HEK293 (cell line): ENCODE measurements around the gene DAAM1.

ENCODE experiments used
- BCL6B ChIP-seq: fragments of 450-650 bp; formaldehyde crosslinking; IDR thresholded peaks from 2 replicates; pipeline ENCODE4 v1.5.1; 2017; ENCODE audit warnings: missing biosample characterization, missing genetic modification characterization
- HOXD13 ChIP-seq: sonication (generic); formaldehyde crosslinking; IDR thresholded peaks from 2 replicates; pipeline ENCODE4 v1.8.0; 2022; ENCODE audit warnings: missing genetic modification reagents, borderline replicate concordance
- IKZF3 ChIP-seq: fragments of 450-650 bp; IDR thresholded peaks from 2 replicates; pipeline ENCODE4 v1.5.0; 2018; ENCODE audit warnings: missing biosample characterization, mild to moderate bottlenecking, missing genetic modification characterization, moderate library complexity
- KLF1 ChIP-seq: fragments of 450-650 bp; formaldehyde crosslinking; IDR thresholded peaks from 2 replicates; pipeline ENCODE4 v1.5.1; 2016; ENCODE audit warnings: missing biosample characterization, missing genetic modification characterization
- KLF10 ChIP-seq: fragments of 450-650 bp; IDR thresholded peaks from 2 replicates; pipeline ENCODE4 v1.5.1; 2018; ENCODE audit warnings: missing biosample characterization, mild to moderate bottlenecking, missing genetic modification characterization
- KLF16 ChIP-seq: fragments of 450-650 bp; formaldehyde crosslinking; IDR thresholded peaks from 2 replicates; pipeline ENCODE4 v1.5.1; 2017; ENCODE audit warnings: missing biosample characterization, missing genetic modification characterization
- KLF7 ChIP-seq: fragments of 450-650 bp; formaldehyde crosslinking; IDR thresholded peaks from 2 replicates; pipeline ENCODE4 v1.5.1; 2016; ENCODE audit warnings: missing biosample characterization, missing genetic modification characterization, borderline replicate concordance
- MZF1 ChIP-seq: fragments of 450-650 bp; formaldehyde crosslinking; IDR thresholded peaks from 2 replicates; pipeline ENCODE4 v1.5.1; 2017; ENCODE audit warnings: missing biosample characterization, missing genetic modification characterization, borderline replicate concordance
- PRDM1 ChIP-seq: fragments of 450-650 bp; formaldehyde crosslinking; IDR thresholded peaks from 2 replicates; pipeline ENCODE4; 2016; ENCODE audit warnings: missing biosample characterization, missing genetic modification characterization
- REPIN1 ChIP-seq: fragments of 450-650 bp; formaldehyde crosslinking; IDR thresholded peaks from 2 replicates; pipeline ENCODE4 v1.5.1; 2017; ENCODE audit warnings: missing biosample characterization, missing genetic modification characterization, low read depth
- REST ChIP-seq: fragments of 450-650 bp; formaldehyde crosslinking; IDR thresholded peaks from 2 replicates; pipeline ENCODE4 v1.5.1; 2016; ENCODE audit warnings: missing biosample characterization, missing genetic modification characterization
- SCRT1 ChIP-seq: fragments of 450-650 bp; formaldehyde crosslinking; IDR thresholded peaks from 2 replicates; pipeline ENCODE4 v1.5.1; 2016; ENCODE audit warnings: missing biosample characterization, missing genetic modification characterization, borderline replicate concordance
- SP3 ChIP-seq: fragments of 450-650 bp; formaldehyde crosslinking; IDR thresholded peaks from 2 replicates; pipeline ENCODE4 v1.5.1; 2016; ENCODE audit warnings: missing biosample characterization, missing genetic modification characterization
- WT1 ChIP-seq: fragments of 450-650 bp; formaldehyde crosslinking; IDR thresholded peaks from 2 replicates; pipeline ENCODE4 v1.5.1; 2016; ENCODE audit warnings: missing biosample characterization, missing genetic modification characterization
- YY1 ChIP-seq: fragments of 450-650 bp; formaldehyde crosslinking; IDR thresholded peaks from 2 replicates; pipeline ENCODE4 v1.5.1; 2018; ENCODE audit warnings: missing biosample characterization, missing genetic modification characterization
- ZBTB20 ChIP-seq: fragments of 450-650 bp; formaldehyde crosslinking; IDR thresholded peaks from 2 replicates; pipeline ENCODE4 v1.5.1; 2016; ENCODE audit warnings: missing biosample characterization, missing genetic modification characterization
- ZNF121 ChIP-seq: fragments of 450-650 bp; formaldehyde crosslinking; IDR thresholded peaks from 2 replicates; pipeline ENCODE4 v1.5.1; 2016; ENCODE audit warnings: missing biosample characterization, missing genetic modification characterization
- ZNF18 ChIP-seq: fragments of 450-650 bp; formaldehyde crosslinking; IDR thresholded peaks from 2 replicates; pipeline ENCODE4 v1.5.1; 2016; ENCODE audit warnings: missing biosample characterization, missing genetic modification characterization
- ZNF266 ChIP-seq: fragments of 450-650 bp; formaldehyde crosslinking; IDR thresholded peaks from 2 replicates; pipeline ENCODE4 v1.5.1; 2016; ENCODE audit warnings: missing biosample characterization, missing genetic modification characterization, low read depth
- ZNF280C ChIP-seq: fragments of 450-650 bp; formaldehyde crosslinking; IDR thresholded peaks from 2 replicates; pipeline ENCODE4 v1.5.1; 2016; ENCODE audit warnings: missing biosample characterization, missing genetic modification characterization
- ZNF335 ChIP-seq: fragments of 450-650 bp; formaldehyde crosslinking; conservative IDR thresholded peaks from 2 replicates; pipeline ENCODE4 v1.5.1; 2016; ENCODE audit warnings: missing biosample characterization, missing genetic modification characterization
- ZNF350 ChIP-seq: fragments of 450-650 bp; formaldehyde crosslinking; IDR thresholded peaks from 2 replicates; pipeline ENCODE4 v1.5.0; 2017; ENCODE audit warnings: missing biosample characterization, mild to moderate bottlenecking, missing genetic modification characterization
- ZNF366 ChIP-seq: fragments of 450-650 bp; formaldehyde crosslinking; conservative IDR thresholded peaks from 2 replicates; pipeline ENCODE4 v1.5.1; 2016; ENCODE audit warnings: missing biosample characterization, missing genetic modification characterization
- ZNF555 ChIP-seq: fragments of 450-650 bp; formaldehyde crosslinking; conservative IDR thresholded peaks from 2 replicates; pipeline ENCODE4 v1.5.1; 2017; ENCODE audit warnings: missing biosample characterization, mild to moderate bottlenecking, missing genetic modification characterization, inconsistent platforms
- ZNF600 ChIP-seq: fragments of 450-650 bp; formaldehyde crosslinking; IDR thresholded peaks from 2 replicates; pipeline ENCODE4 v1.5.1; 2016; ENCODE audit warnings: missing biosample characterization, missing genetic modification characterization
- ZNF664 ChIP-seq: fragments of 450-650 bp; formaldehyde crosslinking; IDR thresholded peaks from 2 replicates; pipeline ENCODE4 v1.5.1; 2016; ENCODE audit warnings: missing biosample characterization, missing genetic modification characterization
- ZNF707 ChIP-seq: fragments of 450-650 bp; formaldehyde crosslinking; IDR thresholded peaks from 2 replicates; pipeline ENCODE4 v1.5.1; 2016; ENCODE audit warnings: missing biosample characterization, missing genetic modification characterization
- ZNF76 ChIP-seq: fragments of 450-650 bp; formaldehyde crosslinking; IDR thresholded peaks from 2 replicates; pipeline ENCODE4; 2016; ENCODE audit warnings: low read depth, missing biosample characterization, missing genetic modification characterization, borderline replicate concordance
- ZNF768 ChIP-seq: fragments of 450-650 bp; formaldehyde crosslinking; IDR thresholded peaks from 2 replicates; pipeline ENCODE4 v1.5.1; 2018; ENCODE audit warnings: missing biosample characterization, mild to moderate bottlenecking, missing genetic modification characterization
- ZNF830 ChIP-seq: fragments of 450-650 bp; IDR thresholded peaks from 2 replicates; pipeline ENCODE4 v1.5.0; 2018; ENCODE audit warnings: missing biosample characterization, missing genetic modification characterization, low read depth, mild to moderate bottlenecking, moderate library complexity
- ZNF843 ChIP-seq: fragments of 450-650 bp; formaldehyde crosslinking; IDR thresholded peaks from 2 replicates; pipeline ENCODE4 v1.5.1; 2016; ENCODE audit warnings: missing biosample characterization, missing genetic modification characterization
- ZSCAN4 ChIP-seq: fragments of 450-650 bp; formaldehyde crosslinking; IDR thresholded peaks from 2 replicates; pipeline ENCODE4 v1.5.1; 2017; ENCODE audit warnings: missing biosample characterization, missing genetic modification characterization

DAAM1 gene

GRCh38 chr14:59189786-59190368 is 1.4 kb downstream of the DAAM1 start (continued):
- TF ChIP-seq BCL6B (tag by site-specific recombination) (no peak), ZNF121 (no peak), SCRT1 (tag by site-specific recombination) (no peak), KLF7 (peak; percentile 56; the same call in 1 of the 2 replicates), ZNF18 (tag by site-specific recombination) (no peak), REST (tag by site-specific recombination) (no peak), ZNF335 (tag by site-specific recombination) (peak; percentile 73), ZNF600 (tag by site-specific recombination) (no peak), KLF16 (tag by site-specific recombination) (peak; percentile 68), HOXD13 (CRISPR knock-in tag) (no peak), YY1 (no peak), ZNF768 (tag by site-specific recombination) (no peak), ZNF366 (tag by site-specific recombination) (peak; percentile 75), REPIN1 (tag by site-specific recombination) (no peak), ZNF664 (tag by site-specific recombination) (no peak), ZNF830 (tag by site-specific recombination) (no peak), KLF1 (tag by site-specific recombination) (peak; percentile 94), WT1 (no peak), ZNF266 (tag by site-specific recombination) (no peak), PRDM1 (tag by site-specific recombination) (peak; percentile 90), KLF10 (tag by site-specific recombination) (peak; percentile 84), ZNF76 (tag by site-specific recombination) (no peak), SP3 (peak; percentile 59; the same call in 1 of the 2 replicates), ZNF280C (tag by site-specific recombination) (no peak), ZBTB20 (tag by site-specific recombination) (0 out of 2 replicates have a peak, but pooled peaks have one; percentile 38), ZNF707 (tag by site-specific recombination) (no peak), MZF1 (tag by site-specific recombination) (no peak), ZNF350 (no peak), IKZF3 (tag by site-specific recombination) (no peak), ZSCAN4 (tag by site-specific recombination) (no peak), ZNF843 (tag by site-specific recombination) (no peak), ZNF555 (tag by site-specific recombination) (no peak)
